Activated CD4-positive, alpha-beta T cell treated with anti-CD3 and anti-CD28 coated beads, Interleukin-2, amount 50 U/mL, for 48 hours (primary cell): ENCODE results near the gene SOX6.

Experiments
- DNase-seq, 2 experiments: peaks; one replicate each; pipeline ENCODE4 v3.0.0-alpha.2; 2020

SOX6 gene

GRCh38 chr11:16265022-16265421, 91.3 kb downstream of the SOX6 start:
- DNase-seq, result no peak

- DNase-seq, result no peak
Observed at GRCh38 chr11:16262645-16262955, 93.7 kb downstream of the SOX6 start.

GRCh38 chr11:16261836-16262644, 94.3 kb downstream of the SOX6 start:
- no peak for DNase-seq

- no peak for DNase-seq
Observed at GRCh38 chr11:16252373-16252772, 104.0 kb downstream of the SOX6 start.

GRCh38 chr11:16248248-16248647, 108.1 kb downstream of the SOX6 start:
- DNase-seq, result no peak

- no peak for DNase-seq
Observed at GRCh38 chr11:16242806-16243205, 113.5 kb downstream of the SOX6 start.

GRCh38 chr11:16240687-16241086, 115.7 kb downstream of the SOX6 start:
- DNase-seq, result no peak

- no peak for DNase-seq
Observed at GRCh38 chr11:16239141-16240105, 116.9 kb downstream of the SOX6 start.

- DNase-seq, result no peak
Observed at GRCh38 chr11:16226245-16226644, 130.1 kb downstream of the SOX6 start.

GRCh38 chr11:16225623-16226022, 130.7 kb downstream of the SOX6 start:
- DNase-seq, result no peak

- no peak for DNase-seq
Observed at GRCh38 chr11:16223558-16223957, 132.8 kb downstream of the SOX6 start.

- no peak for DNase-seq
Observed at GRCh38 chr11:16217631-16218030, 138.7 kb downstream of the SOX6 start.

GRCh38 chr11:16216831-16217230, 139.5 kb downstream of the SOX6 start:
- DNase-seq, result no peak

- no peak for DNase-seq
Observed at GRCh38 chr11:16215352-16215751, 141.0 kb downstream of the SOX6 start.

- DNase-seq, result no peak
Observed at GRCh38 chr11:16211407-16211806, 144.9 kb downstream of the SOX6 start.

- no peak for DNase-seq
Observed at GRCh38 chr11:16204261-16204660, 152.1 kb downstream of the SOX6 start.

GRCh38 chr11:16195651-16196050, 160.7 kb downstream of the SOX6 start:
- DNase-seq, result no peak

GRCh38 chr11:16194566-16194965, 161.8 kb downstream of the SOX6 start:
- DNase-seq, result no peak

GRCh38 chr11:16193897-16194381, 162.4 kb downstream of the SOX6 start:
- no peak for DNase-seq

- DNase-seq, result no peak
Observed at GRCh38 chr11:16191868-16192240, 164.5 kb downstream of the SOX6 start.

GRCh38 chr11:16191212-16191867, 165.0 kb downstream of the SOX6 start:
- DNase-seq, result no peak

GRCh38 chr11:16186680-16187079, 169.7 kb downstream of the SOX6 start:
- DNase-seq, result no peak

- DNase-seq, result no peak
Observed at GRCh38 chr11:16185042-16185441, 171.3 kb downstream of the SOX6 start.
